T47D (cell line): ENCODE measurements around the gene GPA33.

Experiments used
- DNase-seq, 2 experiments: peaks; one replicate each; pipeline versions ENCODE4 v3.0.0 to v3.0.0-alpha.2; 2011 to 2012; ENCODE audit warnings: low read depth in 1 of 2, low spot score in 1 of 2
- JUND ChIP-seq: IDR thresholded peaks from 2 replicates; pipeline ENCODE4 v1.6.1; 2012; ENCODE audit warnings: low read depth
- in situ Hi-C: cut with HindIII; loops from 2 replicates; pipeline ENCODE4 v1.10.0; 2016; ENCODE audit warnings: low sequenced_read_pairs, low pct_unique_long_range_greater_than_20kb

GPA33 gene

GRCh38 chr1:167090314-167090942 lies at the start of gene GPA33:
TSS of gene GPA33 (minus strand) at chr1:167090377. CDS start at chr1:167090287, 90 bp downstream.
- in situ Hi-C loops: no loop called here
- no peak for DNase-seq
- TF ChIP-seq JUND: no peak

- in situ Hi-C loops: no loop called here
- no peak for DNase-seq
- TF ChIP-seq JUND: no peak
Observed at GRCh38 chr1:167138703-167139102, 48.5 kb upstream of the GPA33 start.

- in situ Hi-C loops: no loop called here
- no peak for DNase-seq
- no peak for TF ChIP-seq JUND
Observed at GRCh38 chr1:167137793-167138510, 47.8 kb upstream of the GPA33 start.

GRCh38 chr1:167137332-167137781 lies 47.2 kb upstream of the GPA33 start:
- no peak for TF ChIP-seq JUND
- in situ Hi-C loops: no loop called here
- DNase-seq: no peak

GRCh38 chr1:167136806-167137205 lies 46.6 kb upstream of the GPA33 start:
- TF ChIP-seq JUND: no peak

GRCh38 chr1:167136191-167136614 lies 46.0 kb upstream of the GPA33 start:
- DNase-seq: no peak
- in situ Hi-C loops: no loop called here
- no peak for TF ChIP-seq JUND

More at GRCh38 chr1:167136806-167137205, 46.6 kb upstream of the GPA33 start:
- in situ Hi-C loops: no loop called here
- DNase-seq: no peak

- in situ Hi-C loops: no loop called here
- no peak for DNase-seq
- TF ChIP-seq JUND: no peak
Observed at GRCh38 chr1:167135281-167135840, 45.2 kb upstream of the GPA33 start.

GRCh38 chr1:167132301-167133010 lies 42.3 kb upstream of the GPA33 start:
- no peak for TF ChIP-seq JUND
- in situ Hi-C loops: no loop called here
- no peak for DNase-seq

- in situ Hi-C loops: no loop called here
- no peak for TF ChIP-seq JUND
- no peak for DNase-seq
Observed at GRCh38 chr1:167130829-167131510, 40.8 kb upstream of the GPA33 start.

- no peak for TF ChIP-seq JUND
- peak in 1 of 2 experiments; percentile 47 for DNase-seq
- in situ Hi-C loops: no loop called here
Observed at GRCh38 chr1:167128261-167129227, 38.4 kb upstream of the GPA33 start.

GRCh38 chr1:167127661-167128060 lies 37.5 kb upstream of the GPA33 start:
- in situ Hi-C loops: no loop called here
- TF ChIP-seq JUND: no peak
- DNase-seq: no peak

GRCh38 chr1:167127236-167127635 lies 37.1 kb upstream of the GPA33 start:
- TF ChIP-seq JUND: no peak
- in situ Hi-C loops: no loop called here
- no peak for DNase-seq
